ENCODE data around the gene IDI2.
A peak's percentile ranks its signal among the peaks of the same experiment; 100 is the strongest.

IDI2 gene

DNA sequence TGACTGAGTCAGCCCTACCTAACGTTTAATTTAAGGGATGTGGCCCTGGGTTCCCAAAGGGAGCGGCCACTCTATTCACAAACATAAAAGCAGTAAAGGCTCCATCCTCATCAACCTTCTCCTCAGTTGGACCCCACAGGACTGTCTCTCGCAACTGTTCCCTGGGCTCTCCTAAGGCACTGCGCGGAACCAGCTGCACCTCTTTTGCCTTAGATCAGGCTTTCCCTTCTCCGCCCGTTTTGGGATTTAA lies 38.1 kb downstream of the IDI2 start:
- Mint-ChIP-seq H3K36me3 (ENCODE audit: low read depth) (peaks cover 10% of the 10 kb centered on the region), H3K27me3 (ENCODE audit: low read depth) (no peaks in the 10 kb centered on the region), H3K4me1 (ENCODE audit: low read depth) (peaks cover 23% of the 10 kb centered on the region), H3K27ac (peak overlapping the region; percentile 97), H3K9me3 (no peaks in the 10 kb centered on the region), H3K4me3 (peak overlapping the region; percentile 96)

DNA sequence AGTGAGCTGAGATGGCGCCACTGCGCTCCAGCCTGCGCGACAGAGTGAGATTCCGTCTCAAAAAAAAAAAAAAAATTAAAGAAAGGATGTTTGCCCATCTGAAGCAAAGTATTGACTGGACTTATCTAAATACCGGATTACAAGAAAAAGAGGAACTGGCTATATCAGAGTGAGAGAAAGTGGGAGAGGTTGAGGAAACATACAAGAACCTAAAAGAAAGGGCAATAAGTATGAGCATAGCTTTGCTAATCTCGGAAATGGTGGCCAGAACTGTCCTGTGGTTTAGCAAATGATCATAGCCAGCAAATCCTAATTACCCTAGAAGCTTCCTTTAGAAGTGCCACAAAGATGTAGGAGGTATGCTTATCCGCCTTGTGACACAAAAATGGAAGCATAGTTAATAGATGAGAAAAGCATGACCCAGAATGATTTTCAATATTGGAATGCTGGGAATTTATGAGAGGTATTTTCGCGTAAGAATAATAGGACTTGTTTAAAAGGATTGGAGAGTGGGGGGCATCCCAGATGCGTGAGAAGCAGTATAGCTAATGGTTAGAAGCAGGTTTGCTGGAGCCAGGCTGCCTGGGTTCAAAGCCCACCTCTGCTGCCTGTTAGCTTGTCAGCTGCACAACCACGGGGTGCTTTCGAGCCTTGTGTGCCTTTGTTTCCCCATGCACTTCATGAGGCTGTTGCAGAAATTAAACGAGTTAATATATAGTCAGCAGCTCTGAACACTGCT lies 38.6 kb downstream of the IDI2 start:
- peaks cover 23% of the 10 kb centered on the region for H3K4me1 Mint-ChIP-seq (ENCODE audit: low read depth)
- no peaks in the 10 kb centered on the region for H3K9me3 Mint-ChIP-seq
- H3K27ac Mint-ChIP-seq, result peak overlapping the region; percentile 97
- peak overlapping the region; percentile 96 for H3K4me3 Mint-ChIP-seq
- H3K36me3 Mint-ChIP-seq (ENCODE audit: low read depth), result peaks cover 8% of the 10 kb centered on the region
- no peaks in the 10 kb centered on the region for H3K27me3 Mint-ChIP-seq (ENCODE audit: low read depth)

GRCh38 chr10:986137-986825 lies 39.4 kb downstream of the IDI2 start:
- Mint-ChIP-seq H3K4me3 (peak overlapping the region; percentile 43), H3K9me3 (peaks cover under 1% of the 10 kb centered on the region), H3K27ac (no peak overlapping the region)

DNA sequence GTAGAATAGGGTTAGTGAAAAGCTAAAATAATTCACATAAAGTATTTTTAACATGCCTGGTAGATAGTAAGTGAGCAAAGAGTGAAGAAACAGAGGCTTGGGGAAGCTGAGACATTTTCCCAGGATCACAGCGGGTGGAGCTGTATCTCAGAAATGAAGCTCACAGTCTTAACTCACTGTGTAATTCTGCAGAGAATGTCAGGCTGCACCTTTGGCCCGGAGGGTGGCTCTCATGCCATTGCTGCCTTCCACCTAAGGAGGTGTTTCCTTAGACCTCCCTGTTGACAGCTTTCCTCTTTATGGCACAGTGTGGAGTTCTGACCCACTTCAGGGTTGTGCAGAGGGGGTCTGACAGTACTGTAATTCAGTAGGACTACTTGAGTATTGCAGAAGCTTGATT lies 40.3 kb downstream of the IDI2 start:
- H3K27ac Mint-ChIP-seq, result no peak overlapping the region
- H3K4me3 Mint-ChIP-seq, result no peak overlapping the region
- peaks cover 9% of the 10 kb centered on the region for H3K9me3 Mint-ChIP-seq
- peaks cover 16% of the 10 kb centered on the region for H3K4me1 Mint-ChIP-seq (ENCODE audit: low read depth)
- H3K36me3 Mint-ChIP-seq (ENCODE audit: low read depth), result peaks cover 9% of the 10 kb centered on the region
- no peaks in the 10 kb centered on the region for H3K27me3 Mint-ChIP-seq (ENCODE audit: low read depth)

More at GRCh38 chr10:986137-986825, 39.4 kb downstream of the IDI2 start:
- Mint-ChIP-seq H3K36me3 (ENCODE audit: low read depth) (peaks cover 8% of the 10 kb centered on the region), H3K4me1 (ENCODE audit: low read depth) (peaks cover 23% of the 10 kb centered on the region), H3K27me3 (ENCODE audit: low read depth) (no peaks in the 10 kb centered on the region)

GRCh38 chr10:983971-984655 lies 41.5 kb downstream of the IDI2 start:
- Mint-ChIP-seq H3K27me3 (ENCODE audit: low read depth) (no peaks in the 10 kb centered on the region), H3K36me3 (ENCODE audit: low read depth) (peaks cover 7% of the 10 kb centered on the region), H3K4me3 (no peak overlapping the region), H3K9me3 (peaks cover 22% of the 10 kb centered on the region), H3K4me1 (ENCODE audit: low read depth) (peaks cover 5% of the 10 kb centered on the region), H3K27ac (no peak overlapping the region)

GRCh38 chr10:983401-983800 lies 42.3 kb downstream of the IDI2 start:
- H3K4me1 Mint-ChIP-seq (ENCODE audit: low read depth), result peaks cover 5% of the 10 kb centered on the region
- no peak overlapping the region for H3K4me3 Mint-ChIP-seq
- H3K27ac Mint-ChIP-seq, result no peak overlapping the region
- no peaks in the 10 kb centered on the region for H3K27me3 Mint-ChIP-seq (ENCODE audit: low read depth)
- peaks cover 29% of the 10 kb centered on the region for H3K9me3 Mint-ChIP-seq
- H3K36me3 Mint-ChIP-seq (ENCODE audit: low read depth), result peaks cover 12% of the 10 kb centered on the region

GRCh38 chr10:980468-981093 lies 45.1 kb downstream of the IDI2 start:
- peaks cover 16% of the 10 kb centered on the region for H3K36me3 Mint-ChIP-seq (ENCODE audit: low read depth)
- no peak overlapping the region for H3K4me3 Mint-ChIP-seq
- H3K9me3 Mint-ChIP-seq, result peaks cover 39% of the 10 kb centered on the region
- H3K27me3 Mint-ChIP-seq (ENCODE audit: low read depth), result no peaks in the 10 kb centered on the region
- no peaks in the 10 kb centered on the region for H3K4me1 Mint-ChIP-seq (ENCODE audit: low read depth)
- no peak overlapping the region for H3K27ac Mint-ChIP-seq

- Mint-ChIP-seq H3K4me1 (ENCODE audit: low read depth) (no peaks in the 10 kb centered on the region), H3K27me3 (ENCODE audit: low read depth) (no peaks in the 10 kb centered on the region), H3K4me3 (no peak overlapping the region), H3K36me3 (ENCODE audit: low read depth) (peaks cover 16% of the 10 kb centered on the region), H3K9me3 (peaks cover 39% of the 10 kb centered on the region), H3K27ac (no peak overlapping the region)
Measured at GRCh38 chr10:978826-979421, 46.7 kb downstream of the IDI2 start.

GRCh38 chr10:976316-976715 lies 49.3 kb downstream of the IDI2 start:
- Mint-ChIP-seq H3K27me3 (ENCODE audit: low read depth) (no peaks in the 10 kb centered on the region), H3K9me3 (peaks cover 39% of the 10 kb centered on the region), H3K27ac (no peak overlapping the region), H3K4me3 (no peak overlapping the region), H3K36me3 (ENCODE audit: low read depth) (peaks cover 16% of the 10 kb centered on the region), H3K4me1 (ENCODE audit: low read depth) (no peaks in the 10 kb centered on the region)

DNA sequence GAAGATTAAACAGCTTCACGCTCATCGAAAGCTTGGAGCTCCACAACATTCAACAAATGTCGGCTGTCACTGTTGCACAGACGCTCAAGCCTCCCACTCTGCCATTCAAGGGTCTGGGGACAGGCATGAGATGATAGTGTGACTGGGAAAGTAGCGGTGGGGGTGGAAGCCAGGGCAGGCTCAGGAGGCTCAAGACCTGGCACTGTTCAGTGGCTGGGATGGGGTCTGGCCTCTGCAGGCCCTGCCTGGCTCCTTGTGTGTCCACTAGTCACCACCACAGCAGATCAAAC lies 50.9 kb downstream of the IDI2 start:
- Mint-ChIP-seq H3K36me3 (ENCODE audit: low read depth) (peaks cover 10% of the 10 kb centered on the region), H3K4me1 (ENCODE audit: low read depth) (no peaks in the 10 kb centered on the region), H3K4me3 (no peak overlapping the region), H3K27me3 (ENCODE audit: low read depth) (peaks cover 4% of the 10 kb centered on the region), H3K27ac (no peak overlapping the region), H3K9me3 (peaks cover 24% of the 10 kb centered on the region)

GRCh38 chr10:974038-974784 lies 51.4 kb downstream of the IDI2 start:
- Mint-ChIP-seq H3K27me3 (ENCODE audit: low read depth) (peaks cover 9% of the 10 kb centered on the region), H3K4me3 (no peak overlapping the region), H3K36me3 (ENCODE audit: low read depth) (peaks cover 10% of the 10 kb centered on the region), H3K9me3 (peaks cover 19% of the 10 kb centered on the region), H3K27ac (no peak overlapping the region), H3K4me1 (ENCODE audit: low read depth) (no peaks in the 10 kb centered on the region)

GRCh38 chr10:972763-973162 lies 52.9 kb downstream of the IDI2 start:
- Mint-ChIP-seq H3K4me1 (ENCODE audit: low read depth) (no peaks in the 10 kb centered on the region), H3K27ac (no peak overlapping the region), H3K4me3 (no peak overlapping the region), H3K9me3 (peaks cover 5% of the 10 kb centered on the region), H3K27me3 (ENCODE audit: low read depth) (peaks cover 18% of the 10 kb centered on the region), H3K36me3 (ENCODE audit: low read depth) (peaks cover 1% of the 10 kb centered on the region)

GRCh38 chr10:971613-972012 lies 54.0 kb downstream of the IDI2 start:
- Mint-ChIP-seq H3K9me3 (peaks cover 2% of the 10 kb centered on the region), H3K4me1 (ENCODE audit: low read depth) (peaks cover 5% of the 10 kb centered on the region), H3K27me3 (ENCODE audit: low read depth) (peaks cover 18% of the 10 kb centered on the region), H3K4me3 (no peak overlapping the region), H3K27ac (no peak overlapping the region), H3K36me3 (ENCODE audit: low read depth) (no peaks in the 10 kb centered on the region)

- Mint-ChIP-seq H3K27ac (no peak overlapping the region), H3K36me3 (ENCODE audit: low read depth) (no peaks in the 10 kb centered on the region), H3K4me3 (no peak overlapping the region)
Measured at GRCh38 chr10:971150-971542, 54.5 kb downstream of the IDI2 start.

More at GRCh38 chr10:971150-971542, 54.5 kb downstream of the IDI2 start:
- H3K9me3 Mint-ChIP-seq, result no peaks in the 10 kb centered on the region
- peaks cover 5% of the 10 kb centered on the region for H3K4me1 Mint-ChIP-seq (ENCODE audit: low read depth)
- H3K27me3 Mint-ChIP-seq (ENCODE audit: low read depth), result peaks cover 21% of the 10 kb centered on the region
